ENCODE measurements around the gene CHL1. TPM values are rescaled to one million over a fixed set of nuclear protein-coding genes. Genes with fewer than 3 reads are reported as not detected.
"Not testable (repeated sequence)": the region's sequence is repeated elsewhere in the genome, so short reads cannot be mapped to it uniquely, and the experiment has no call there.

CHL1 gene
- total RNA-seq, 1 donor from 2014 or later: not detected

DNA sequence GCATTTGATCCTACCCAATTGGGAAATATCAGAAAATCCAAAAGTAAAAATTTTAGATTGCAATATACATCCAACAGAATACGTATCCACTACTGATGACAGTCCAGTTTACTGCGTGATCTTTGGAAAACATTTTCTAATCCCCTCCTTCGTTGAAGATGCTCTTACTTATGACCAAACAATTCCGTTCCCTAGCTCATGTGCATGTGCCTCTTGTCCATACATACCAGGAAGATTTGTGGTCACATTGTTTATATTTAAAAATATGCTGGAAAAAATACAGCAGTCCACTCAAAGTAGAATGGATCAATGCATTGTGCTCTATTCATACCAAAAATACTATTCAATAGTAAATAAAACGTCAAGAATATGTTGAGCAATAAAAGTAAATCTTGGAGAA lies 135.3 kb downstream of the CHL1 start:
- DNase-seq (ENCODE audit: low read depth, low spot score): no peak

DNA sequence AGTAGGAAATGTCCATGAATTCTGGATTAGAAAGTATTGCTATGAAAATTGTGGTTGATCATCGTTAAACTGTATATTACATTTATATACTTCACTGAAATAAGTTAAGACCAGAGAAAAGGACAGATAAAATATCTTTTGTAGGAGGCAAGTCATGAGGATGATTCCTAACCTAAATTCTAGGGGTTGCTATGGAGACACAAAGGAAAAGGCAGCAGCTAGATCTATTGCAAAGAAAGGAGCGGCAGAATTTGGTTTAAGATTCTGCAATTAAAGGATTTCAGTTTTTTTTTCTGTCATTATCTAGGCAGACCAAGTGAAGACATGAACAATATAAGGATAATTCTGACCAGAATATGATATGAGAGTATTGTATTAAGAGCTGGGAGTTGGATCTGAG lies 136.1 kb downstream of the CHL1 start:
- no peak for DNase-seq (ENCODE audit: low read depth, low spot score)

DNA sequence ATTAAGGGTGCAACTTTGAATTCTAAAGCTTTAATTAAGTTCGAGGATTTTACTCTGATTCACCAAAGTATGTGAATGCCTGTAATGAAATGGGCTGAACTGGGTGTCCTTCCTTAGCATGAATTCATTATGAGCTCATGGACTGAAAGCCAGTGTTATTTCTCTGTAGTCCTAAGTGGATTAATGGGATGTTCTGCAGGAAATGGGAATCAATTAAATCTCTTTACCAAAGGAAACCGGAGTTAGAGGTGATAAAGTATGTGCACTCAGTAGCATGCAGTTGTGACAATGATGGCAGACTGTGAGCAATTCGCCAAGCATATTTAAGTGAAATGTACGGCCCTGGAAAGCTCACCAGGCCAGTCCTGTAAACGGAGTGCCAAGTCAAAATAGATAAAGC lies 138.7 kb downstream of the CHL1 start:
- no peak for DNase-seq (ENCODE audit: low read depth, low spot score)

DNA sequence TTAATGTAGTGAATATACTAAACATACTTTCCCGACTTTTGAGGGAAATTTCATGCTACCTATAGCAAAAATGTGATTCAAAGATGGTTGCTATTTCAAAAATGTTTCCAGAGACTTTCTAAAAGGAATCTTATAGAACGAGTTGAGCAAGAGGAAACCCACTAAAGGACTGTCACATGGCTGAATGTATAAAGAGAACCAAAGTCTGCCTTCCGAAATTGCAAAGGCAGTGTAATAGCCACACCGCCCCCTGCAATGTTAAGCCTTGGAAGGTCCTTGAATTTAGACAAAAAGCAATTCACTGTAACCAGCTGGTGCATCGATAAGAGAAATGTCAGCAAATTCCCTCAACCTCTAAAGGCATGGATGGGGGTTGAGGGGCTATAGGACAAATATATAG lies 142.8 kb downstream of the CHL1 start:
- no peak for DNase-seq (ENCODE audit: low read depth, low spot score)

DNA sequence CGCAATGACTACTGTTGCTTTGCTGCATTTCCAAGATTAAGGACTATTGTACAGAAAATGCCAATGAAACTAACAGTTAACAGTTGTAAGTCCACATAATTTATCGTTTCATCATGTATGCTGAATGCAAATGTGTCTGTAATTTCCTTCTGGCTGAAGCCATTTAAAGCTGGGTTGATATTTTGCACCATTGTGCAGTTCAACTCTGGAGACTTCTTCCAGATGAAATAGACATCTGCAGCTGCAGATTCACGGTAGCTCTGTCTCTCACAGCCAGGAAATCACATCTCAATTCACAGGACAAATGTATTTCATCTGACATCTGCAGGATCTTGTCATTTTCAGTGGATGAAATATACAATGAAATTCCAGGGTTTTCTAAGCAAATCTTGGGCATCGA lies 145.4 kb downstream of the CHL1 start:
- DNase-seq (ENCODE audit: low read depth, low spot score): no peak

DNA sequence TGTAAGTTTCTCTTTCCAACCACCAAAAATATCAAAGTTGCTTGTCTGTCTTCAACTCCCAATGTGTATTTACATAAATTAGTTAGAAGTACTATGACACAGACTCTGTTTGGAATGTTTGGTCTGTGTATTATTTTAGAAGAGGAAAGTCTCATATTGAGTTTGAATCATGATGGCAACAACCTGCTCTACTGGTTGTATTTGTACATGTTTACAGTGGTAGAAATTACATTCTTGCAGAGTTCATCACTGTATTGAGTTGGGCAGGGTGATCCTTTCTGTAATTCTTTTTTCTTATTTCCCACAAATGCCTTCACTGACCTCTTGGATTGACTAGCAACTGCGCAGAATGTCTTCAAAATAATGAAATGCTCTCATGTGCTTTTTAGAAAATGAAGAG lies 149.6 kb downstream of the CHL1 start:
- no peak for DNase-seq (ENCODE audit: low read depth, low spot score)

DNA sequence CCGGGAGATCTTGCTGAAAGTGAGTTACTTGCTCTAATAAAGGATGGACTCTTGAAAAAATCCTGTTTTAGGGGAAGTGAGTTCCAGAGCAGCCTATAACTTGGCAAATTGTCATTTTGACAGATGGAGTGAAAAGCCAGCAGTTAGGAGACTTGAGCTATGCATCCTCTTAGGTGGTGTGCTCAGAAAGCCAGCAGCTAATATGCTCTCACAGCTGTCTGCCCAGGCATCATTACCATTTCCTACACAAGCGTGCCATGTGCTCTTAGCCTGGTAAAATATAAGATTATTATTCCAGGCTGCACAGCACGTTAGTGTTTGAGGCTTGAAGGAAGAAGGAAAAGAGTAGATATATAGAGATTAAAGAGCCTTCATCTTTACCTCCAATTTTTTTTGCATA lies 151.0 kb downstream of the CHL1 start:
- no peak for DNase-seq (ENCODE audit: low read depth, low spot score)

DNA sequence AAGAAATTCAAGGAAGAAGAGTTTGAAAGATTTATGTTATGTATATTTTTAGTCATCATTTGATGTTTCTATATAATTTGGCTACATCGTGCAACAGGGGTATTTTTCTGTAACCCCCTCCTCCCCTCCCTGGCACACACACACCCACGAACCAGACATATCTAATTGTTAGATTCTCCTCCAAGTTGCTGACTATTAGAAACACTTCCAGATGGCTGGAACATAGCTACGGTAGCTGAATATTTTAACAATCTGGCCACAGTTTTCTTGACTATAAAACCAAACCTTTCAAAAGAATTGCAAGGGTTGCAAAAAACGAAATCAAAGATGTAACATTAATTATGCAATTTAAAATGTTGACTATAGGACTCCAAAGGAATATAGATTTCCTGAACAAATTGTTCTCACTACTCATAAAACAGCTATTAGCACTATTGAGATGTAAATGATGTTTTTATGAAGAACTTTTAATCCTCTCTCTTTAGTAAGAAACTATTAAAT lies 154.4 kb downstream of the CHL1 start:
- DNase-seq (ENCODE audit: low read depth, low spot score): no peak

DNA sequence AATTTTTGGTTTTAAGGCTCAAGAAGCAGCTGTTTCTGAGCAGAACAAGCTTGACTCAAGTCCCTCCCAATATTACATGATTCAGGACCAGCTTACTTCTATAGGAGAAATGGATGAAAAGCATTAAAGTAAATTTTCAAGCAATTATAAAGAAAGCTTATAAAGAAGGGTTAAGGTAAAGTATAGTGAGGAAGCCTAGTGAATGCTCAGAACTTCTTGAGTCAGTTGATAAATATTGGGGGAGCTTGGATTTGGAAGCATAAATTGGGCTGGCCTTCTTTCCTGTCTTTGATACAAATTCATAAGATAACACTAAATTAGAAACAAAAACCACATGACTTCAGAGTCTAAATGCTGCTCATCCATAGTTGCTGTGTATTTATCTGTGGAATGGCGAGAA lies 156.0 kb downstream of the CHL1 start:
- no peak for DNase-seq (ENCODE audit: low read depth, low spot score)

DNA sequence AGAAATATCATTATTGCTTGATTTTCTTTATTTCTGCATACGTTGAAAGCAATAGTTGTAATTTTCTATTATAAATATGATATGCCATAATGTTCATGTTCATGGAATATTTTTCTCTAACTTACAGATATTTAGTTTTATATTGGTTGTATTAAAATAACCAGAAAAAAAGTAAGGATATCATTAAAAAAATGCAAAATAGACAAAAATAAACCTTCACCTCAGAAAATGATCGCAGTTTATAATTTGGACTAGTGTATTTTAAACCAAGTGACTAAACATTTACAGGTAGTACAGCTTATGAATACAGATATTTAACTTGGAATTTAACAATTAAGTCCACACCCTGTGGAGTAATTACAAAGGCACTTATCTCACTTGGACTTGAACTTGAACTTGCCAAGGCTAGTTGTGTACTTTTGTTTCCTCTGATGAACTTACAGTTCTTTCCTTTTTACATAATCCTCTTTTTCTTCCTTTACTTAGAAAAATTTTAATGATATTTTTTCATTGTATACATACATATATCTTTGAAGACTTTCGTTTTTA lies 156.7 kb downstream of the CHL1 start:
- DNase-seq (ENCODE audit: low read depth, low spot score): no peak

DNA sequence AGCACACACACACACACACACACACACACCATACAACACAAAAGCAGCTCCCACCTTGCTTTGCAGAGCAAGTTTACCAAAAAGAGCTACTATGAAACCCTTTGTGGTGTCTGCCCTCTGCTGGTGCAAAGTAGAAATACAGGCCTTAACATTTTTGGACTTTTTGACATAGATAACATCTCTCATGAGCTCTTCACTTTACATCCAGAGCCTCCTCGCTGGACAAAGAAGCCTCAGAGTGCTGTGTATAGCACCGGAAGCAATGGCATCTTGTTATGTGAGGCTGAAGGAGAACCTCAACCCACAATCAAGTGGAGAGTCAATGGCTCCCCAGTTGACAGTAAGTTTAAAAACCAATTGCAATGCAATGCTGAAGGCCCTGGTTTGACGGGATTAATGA lies 157.9 kb downstream of the CHL1 start:
- no peak for DNase-seq (ENCODE audit: low read depth, low spot score)

DNA sequence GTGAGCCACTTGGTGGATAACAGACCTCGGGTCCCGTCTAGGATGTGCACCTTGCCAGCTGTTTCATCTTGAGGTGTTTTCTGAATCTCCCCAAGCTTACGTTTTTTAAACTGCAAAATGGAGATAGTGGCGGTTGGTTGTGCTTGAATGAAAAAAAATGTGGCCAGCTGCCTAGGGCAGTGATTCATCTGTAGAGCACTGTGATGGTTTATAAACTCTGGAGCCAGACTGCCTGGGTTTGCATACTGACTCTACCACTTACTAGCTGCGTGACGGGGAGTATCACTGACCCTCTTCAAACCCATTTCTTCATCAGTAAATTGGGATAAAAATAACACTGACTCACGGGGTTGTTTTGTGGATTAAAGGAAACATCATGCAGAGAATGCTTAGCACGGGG lies 159.1 kb downstream of the CHL1 start:
- DNase-seq (ENCODE audit: low read depth, low spot score): no peak

DNA sequence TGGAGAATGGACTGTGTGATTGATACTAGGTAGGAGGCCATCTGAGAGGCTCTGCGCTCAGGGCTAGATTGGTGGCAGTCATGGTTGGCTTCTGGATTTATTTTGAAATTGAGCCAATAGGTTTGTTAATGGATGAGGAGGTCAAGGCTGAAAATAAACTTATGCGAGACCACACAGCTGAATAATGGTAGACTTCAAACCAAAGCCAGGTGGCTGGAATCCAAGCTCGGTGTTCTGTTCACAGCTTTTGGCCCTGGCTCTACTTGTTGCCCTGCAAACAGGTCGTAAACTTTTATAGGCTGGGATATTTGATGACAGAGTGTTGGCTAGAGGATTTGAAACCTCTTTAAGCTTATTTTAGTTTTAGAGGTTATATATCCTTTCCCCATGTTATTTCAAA lies 160.4 kb downstream of the CHL1 start:
- DNase-seq (ENCODE audit: low read depth, low spot score): no peak

DNA sequence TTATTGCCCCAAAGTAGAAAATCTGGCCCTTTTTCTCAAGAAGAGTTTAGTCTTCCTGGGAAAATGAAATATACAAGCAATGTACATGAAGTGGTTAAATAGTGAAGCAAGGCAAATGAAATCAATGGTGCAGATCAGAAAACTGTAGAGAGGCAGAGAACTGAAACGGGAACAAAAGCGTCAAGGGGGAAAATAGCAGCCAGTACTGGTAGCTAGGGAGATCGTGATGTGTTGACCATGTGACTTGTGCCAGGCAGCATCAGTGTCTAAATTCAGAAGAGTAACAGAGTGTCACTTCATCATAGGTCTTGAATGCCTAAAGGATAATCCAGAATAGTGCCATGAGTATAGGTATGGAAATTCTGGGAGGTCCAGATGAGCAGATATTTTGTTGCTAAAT lies 163.1 kb downstream of the CHL1 start:
- DNase-seq (ENCODE audit: low read depth, low spot score): no peak

DNA sequence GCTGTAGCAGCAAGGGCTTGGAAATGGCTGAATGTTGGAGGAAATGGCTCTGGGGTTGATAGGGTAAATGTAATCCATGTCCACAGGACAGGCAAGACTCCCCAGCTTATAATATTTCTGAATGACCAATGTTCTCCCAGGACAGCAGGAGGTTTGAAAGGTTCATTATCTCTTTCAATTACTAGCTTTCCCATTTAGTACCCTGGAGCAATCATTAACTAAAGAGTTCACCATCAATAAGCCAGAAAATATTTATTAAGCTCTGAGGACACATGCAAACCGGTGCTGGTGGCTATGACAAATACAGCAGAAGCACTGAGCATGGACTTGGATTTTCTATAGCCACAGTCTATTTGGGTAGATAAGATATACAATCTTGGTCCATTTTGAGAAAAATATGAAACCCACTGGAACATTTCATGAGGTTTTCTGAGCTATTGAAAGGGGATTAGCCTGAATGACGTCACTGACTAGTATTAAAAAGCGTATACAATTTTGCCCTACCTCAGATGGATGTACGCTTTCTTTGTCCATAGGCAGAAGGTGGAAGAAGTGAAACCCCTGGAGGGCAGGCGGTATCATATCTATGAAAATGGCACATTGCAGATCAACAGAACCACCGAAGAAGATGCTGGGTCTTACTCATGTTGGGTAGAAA lies 166.2 kb downstream of the CHL1 start:
- no peak for DNase-seq (ENCODE audit: low read depth, low spot score)

DNA sequence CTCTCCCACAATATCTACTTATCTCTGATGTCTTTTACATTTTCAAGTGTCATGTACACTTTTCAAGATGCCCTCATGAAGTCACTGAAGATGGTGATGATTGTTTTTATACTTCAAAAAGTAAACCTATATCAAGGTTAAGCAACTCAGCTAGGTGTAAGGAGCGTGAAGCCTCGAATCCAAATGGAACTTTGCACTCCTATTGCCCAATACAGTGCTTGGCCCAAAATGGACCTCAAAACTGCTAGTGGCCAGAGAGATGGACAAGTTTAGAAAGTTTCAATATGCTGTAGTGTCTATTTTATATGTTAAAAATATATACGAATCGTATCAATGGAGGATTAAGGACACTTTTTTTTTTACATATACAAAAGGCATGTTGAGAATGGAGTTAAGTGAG lies 167.7 kb downstream of the CHL1 start:
- no peak for DNase-seq (ENCODE audit: low read depth, low spot score)

DNA sequence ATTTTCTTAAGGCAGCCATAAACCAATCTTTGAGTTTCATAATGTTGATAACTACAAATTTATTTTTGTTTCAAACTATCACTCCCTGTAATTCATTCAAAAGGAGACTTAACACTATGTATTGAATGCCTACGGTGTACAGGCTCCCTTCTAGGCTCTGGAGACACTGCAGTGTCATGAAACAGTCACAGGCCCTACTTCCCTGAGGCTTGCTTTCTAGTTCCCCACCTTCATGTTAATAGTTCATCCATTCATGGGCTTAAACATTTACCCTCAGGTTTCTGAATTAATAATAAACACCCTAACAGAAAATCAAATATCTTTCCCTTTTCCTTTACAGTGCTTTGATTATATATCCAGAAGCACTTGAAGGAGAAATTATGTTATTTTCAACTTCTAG lies 168.7 kb downstream of the CHL1 start:
- DNase-seq (ENCODE audit: low read depth, low spot score): no peak

DNA sequence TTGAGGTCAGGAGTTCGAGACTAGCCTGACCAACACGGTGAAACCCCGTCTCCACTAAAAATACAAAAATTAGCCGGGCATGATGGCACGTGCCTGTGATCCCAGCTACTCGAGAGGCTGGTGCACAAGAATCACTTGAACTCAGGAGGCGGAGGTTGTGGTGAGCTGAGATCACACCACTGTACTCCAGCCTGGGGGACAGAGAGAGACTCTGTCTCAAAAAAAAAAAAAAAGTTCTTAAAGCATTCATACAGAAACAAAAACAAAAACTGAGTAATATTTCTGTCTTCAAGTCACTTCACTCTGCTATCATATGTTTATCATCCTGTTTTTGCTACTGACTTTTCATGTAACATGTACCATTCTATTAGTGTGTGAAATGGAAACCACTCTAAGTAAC lies 169.7 kb downstream of the CHL1 start:
- DNase-seq (ENCODE audit: low read depth, low spot score): not testable (repeated sequence)

DNA sequence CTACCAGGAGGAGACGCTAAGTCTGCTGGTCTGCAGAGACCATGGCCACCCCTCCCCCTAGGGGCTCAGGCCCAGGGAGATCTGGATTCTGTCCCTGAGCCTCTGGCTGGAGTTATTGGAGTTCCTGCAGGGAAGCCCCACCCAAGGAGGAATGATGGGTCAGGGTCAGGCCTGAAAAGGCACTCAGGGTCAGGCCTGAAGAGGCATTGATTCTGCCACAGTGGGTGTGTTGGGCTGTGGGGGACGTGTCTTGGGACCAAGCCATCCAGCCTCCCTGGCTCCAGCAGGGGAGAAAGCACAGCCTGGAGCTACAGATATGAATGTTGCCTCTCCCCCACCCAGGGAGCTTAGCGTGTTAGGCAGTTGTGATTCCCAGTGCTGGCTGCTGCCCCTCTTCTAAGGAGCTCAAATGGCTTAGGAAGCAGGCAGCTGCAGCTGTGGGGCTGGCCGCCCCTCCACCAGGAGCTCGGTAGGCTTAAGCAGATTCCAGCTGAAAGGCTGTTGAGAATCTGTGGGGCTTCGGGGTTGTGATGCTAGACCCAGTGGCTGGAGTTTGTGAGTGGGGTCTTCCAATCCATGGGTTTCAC lies 176.7 kb downstream of the CHL1 start:
- DNase-seq (ENCODE audit: low read depth, low spot score): no peak

DNA sequence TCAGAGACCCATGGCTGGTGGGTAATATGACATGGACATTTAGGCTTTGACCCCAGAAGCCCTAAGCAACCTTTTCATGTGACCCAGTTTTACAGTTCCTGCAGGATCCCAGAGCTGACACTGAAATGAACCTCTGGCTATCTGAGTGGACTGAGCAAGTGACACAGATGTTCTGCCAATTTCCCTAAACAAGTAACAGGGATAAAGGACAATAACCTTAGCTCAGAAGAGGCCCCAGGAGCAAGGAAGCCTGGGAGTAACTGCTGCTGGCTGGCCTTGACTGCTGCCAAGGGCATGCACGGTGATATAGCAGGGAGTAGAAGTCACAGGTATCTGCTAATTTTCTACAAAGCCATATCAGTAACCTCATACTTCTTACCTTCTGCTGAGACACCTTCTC lies 177.9 kb downstream of the CHL1 start:
- no peak for DNase-seq (ENCODE audit: low read depth, low spot score)

DNA sequence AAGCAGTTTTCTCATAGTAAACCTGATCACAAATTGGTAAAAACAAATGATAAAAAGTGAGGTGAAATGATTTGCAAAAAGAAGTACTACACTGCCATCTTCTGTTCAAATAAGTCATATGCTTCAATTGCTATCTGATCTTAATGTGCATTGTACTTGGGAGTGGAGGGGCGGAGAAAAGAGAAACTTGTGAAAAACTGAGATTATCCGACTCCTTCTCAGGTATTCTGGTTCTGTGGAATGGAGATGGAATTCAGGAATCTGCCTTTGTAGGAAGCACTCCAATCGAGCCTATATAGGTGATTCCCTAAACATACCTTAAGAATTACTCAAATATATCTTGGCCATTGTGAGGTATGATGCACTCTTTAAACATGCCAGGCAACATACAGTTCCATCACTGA lies 180.6 kb downstream of the CHL1 start:
- no peak for DNase-seq (ENCODE audit: low read depth, low spot score)

DNA sequence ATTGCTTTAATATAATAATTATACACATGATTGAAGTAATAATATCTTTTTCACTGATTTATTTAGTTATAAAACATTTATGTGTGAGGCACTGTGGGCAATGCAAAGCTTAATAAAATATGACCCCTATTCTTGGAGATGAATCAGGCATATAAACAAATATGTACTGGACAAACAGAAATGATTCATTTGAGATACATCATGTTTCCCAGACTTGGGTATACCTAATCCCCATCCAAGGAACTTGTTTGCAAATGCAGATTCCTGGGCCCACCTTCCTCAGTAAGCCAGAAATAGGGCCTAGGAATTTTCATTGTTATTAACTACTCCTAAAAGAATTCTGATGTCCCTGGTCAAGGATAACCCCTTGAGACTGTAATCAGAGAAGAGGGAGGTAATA lies 184.2 kb downstream of the CHL1 start:
- DNase-seq (ENCODE audit: low read depth, low spot score): no peak

DNA sequence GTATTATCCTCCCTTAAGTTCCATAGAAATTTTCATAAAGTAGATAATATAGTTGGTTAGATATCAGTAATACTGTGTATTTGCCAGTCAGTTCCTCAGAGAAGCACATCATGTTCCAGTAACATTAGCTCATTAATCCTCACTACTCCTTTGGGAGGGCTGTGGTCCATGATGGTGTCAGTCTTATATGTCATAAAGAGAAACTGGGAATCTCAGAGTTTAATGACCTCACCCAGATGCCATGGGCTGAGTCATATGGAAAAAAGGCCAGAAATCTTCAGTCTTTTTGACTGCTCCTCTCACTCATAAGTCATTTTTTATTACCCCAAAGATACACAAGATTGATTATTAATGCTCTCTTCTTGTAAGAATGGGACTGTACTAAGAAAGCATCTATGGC lies 188.6 kb downstream of the CHL1 start:
- DNase-seq (ENCODE audit: low read depth, low spot score): no peak

All from pulmonary artery endothelial cell (primary cell).